HG02970 (cell line): ENCODE results near the gene COA6.

Experiments used
- ATAC-seq: cut with Tn5 transposase; IDR thresholded peaks from one replicate; pipeline ENCODE4 v1.9.1; 2021; ENCODE audit warnings: mild to moderate bottlenecking, moderate library complexity, moderate number of reproducible peaks; ENCODE audit not compliant: unreplicated experiment, low FRiP score

COA6 gene

GRCh38 chr1:234373064-234373958 lies at the start of gene COA6:
TSS of gene COA6 (plus strand) at chr1:234373456. CDS start at chr1:234373467, 11 bp downstream.
- peak; percentile 90 for ATAC-seq

- no peak for ATAC-seq
Observed at GRCh38 chr1:234324821-234325220, 48.4 kb upstream of the COA6 start.

- ATAC-seq: no peak
Observed at GRCh38 chr1:234325878-234326496, 47.3 kb upstream of the COA6 start.

GRCh38 chr1:234326497-234327366 lies 46.5 kb upstream of the COA6 start:
- peak; percentile 66 for ATAC-seq

GRCh38 chr1:234327577-234328164 lies 45.6 kb upstream of the COA6 start:
- ATAC-seq: no peak

GRCh38 chr1:234330843-234331215 lies 42.4 kb upstream of the COA6 start:
- no peak for ATAC-seq

- ATAC-seq: no peak
Observed at GRCh38 chr1:234331507-234331906, 41.7 kb upstream of the COA6 start.

GRCh38 chr1:234336359-234336758 lies 36.9 kb upstream of the COA6 start:
- no peak for ATAC-seq

GRCh38 chr1:234337233-234337632 lies 36.0 kb upstream of the COA6 start:
- no peak for ATAC-seq

GRCh38 chr1:234340528-234340927 lies 32.7 kb upstream of the COA6 start:
- ATAC-seq: no peak

- no peak for ATAC-seq
Observed at GRCh38 chr1:234342774-234343173, 30.5 kb upstream of the COA6 start.

GRCh38 chr1:234345237-234345636 lies 28.0 kb upstream of the COA6 start:
- no peak for ATAC-seq

- ATAC-seq: no peak
Observed at GRCh38 chr1:234348964-234349363, 24.3 kb upstream of the COA6 start.

- no peak for ATAC-seq
Observed at GRCh38 chr1:234355782-234356510, 17.3 kb upstream of the COA6 start.

- ATAC-seq: peak; percentile 55
Observed at GRCh38 chr1:234356615-234357269, 16.5 kb upstream of the COA6 start.

GRCh38 chr1:234357831-234358230 lies 15.4 kb upstream of the COA6 start:
- ATAC-seq: no peak

- no peak for ATAC-seq
Observed at GRCh38 chr1:234361102-234361603, 12.1 kb upstream of the COA6 start.

GRCh38 chr1:234362558-234362957 lies 10.7 kb upstream of the COA6 start:
- ATAC-seq: no peak
